NK-92 (cell line): ENCODE data around the gene PPM1J.

ENCODE experiments used
- DNase-seq: peaks from one replicate; lab custom pipeline; 2025; ENCODE audit not compliant: unreplicated experiment; lab: John Stamatoyannopoulos, UW

The PPM1J gene

DNA sequence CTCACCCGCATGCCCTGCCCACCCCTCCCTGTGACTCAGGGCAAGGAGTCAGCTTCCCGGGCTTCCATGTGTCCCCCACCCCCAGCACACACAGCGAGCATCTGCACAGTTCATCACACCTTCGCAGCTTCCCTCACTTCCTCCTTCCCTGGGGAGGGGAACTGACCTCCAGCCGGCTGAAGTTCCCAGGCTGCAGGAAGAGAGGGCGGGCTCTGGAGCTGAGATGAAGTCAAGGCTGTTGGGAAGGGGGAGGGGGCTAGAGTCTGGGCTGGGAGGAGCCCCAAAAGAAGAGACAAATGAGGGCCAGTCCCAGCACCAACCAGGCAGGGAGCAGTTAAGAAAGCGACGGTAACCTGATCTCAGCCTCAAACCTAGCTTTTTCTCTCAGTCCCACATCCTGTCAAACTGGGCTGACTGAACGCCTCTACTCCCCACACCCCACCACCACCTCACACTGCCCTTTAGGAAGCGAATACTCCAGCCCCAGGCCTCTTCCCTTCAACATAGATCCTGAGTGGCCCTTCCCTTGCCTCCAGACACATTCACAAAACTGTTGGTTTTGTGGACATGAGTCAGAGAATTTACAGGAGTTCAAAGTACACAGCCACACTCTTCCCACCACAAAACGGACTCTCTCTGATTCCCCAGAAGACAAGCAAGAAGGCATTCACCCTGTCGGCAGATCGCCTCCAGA, 10.1 kb downstream of the PPM1J start:
- DNase-seq, result no peak

GRCh38 chr1:112704391-112704933, 10.7 kb downstream of the PPM1J start:
- no peak for DNase-seq

DNA sequence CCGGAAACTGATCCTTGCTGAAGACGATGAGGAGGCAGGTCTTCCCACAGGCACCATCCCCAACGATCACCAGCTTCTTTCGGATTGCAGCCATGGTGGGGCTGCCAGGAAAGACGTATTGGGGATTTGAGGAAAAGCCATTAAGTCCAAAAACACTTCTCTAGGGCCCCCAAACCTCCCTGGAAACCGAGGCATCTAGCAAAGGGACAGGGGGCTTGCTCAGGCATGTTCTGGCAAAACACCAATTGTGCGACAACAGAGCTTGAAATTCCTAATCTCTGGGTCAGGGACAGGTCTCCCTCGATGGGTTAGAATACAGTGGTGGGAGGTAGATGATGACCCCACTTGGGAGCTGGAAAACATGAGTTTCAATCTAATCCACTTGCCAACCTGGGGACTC, 11.4 kb downstream of the PPM1J start:
- no peak for DNase-seq

DNA sequence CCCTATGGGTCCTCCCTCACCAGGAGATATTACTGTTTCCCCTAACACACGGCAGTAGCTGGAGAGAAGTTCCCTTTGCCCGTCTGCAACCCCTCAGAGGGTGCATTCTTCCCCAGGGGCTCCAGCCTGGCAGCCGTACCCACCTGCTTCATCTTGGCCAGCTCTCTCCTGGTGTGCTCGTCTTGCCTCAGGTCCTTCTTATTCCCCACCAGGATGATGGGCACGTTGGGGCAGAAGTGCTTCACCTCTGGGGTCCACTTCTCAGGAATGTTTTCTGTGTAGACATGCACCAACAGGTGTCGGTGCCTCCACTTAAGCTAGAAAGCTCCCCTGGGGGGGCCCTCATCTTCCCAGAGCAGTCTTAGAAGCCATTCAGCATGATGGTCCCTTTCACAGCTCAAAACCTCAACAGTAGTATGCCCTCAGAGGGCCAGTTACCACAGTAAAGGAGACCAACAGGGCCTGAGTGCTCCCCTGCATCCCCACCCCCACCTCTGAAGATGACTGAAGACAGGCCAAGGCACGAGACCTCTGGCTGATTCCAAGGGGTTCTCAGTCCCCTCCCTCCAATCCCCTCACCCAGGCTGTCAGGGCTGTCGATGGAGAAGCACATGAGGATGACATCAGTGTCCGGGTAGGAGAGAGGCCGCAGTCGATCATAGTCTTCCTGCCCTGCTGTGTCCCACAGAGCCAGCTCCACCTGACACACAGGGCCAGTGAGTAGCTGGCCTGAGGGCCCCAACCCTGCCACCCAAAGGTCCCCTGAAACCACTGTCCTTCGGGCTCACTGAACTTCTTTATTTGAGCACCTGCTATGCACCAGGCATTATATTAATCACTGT, 12.5 kb downstream of the PPM1J start:
- DNase-seq, result no peak

- DNase-seq, result no peak
Measured at GRCh38 chr1:112702067-112702395, 13.1 kb downstream of the PPM1J start.

DNA sequence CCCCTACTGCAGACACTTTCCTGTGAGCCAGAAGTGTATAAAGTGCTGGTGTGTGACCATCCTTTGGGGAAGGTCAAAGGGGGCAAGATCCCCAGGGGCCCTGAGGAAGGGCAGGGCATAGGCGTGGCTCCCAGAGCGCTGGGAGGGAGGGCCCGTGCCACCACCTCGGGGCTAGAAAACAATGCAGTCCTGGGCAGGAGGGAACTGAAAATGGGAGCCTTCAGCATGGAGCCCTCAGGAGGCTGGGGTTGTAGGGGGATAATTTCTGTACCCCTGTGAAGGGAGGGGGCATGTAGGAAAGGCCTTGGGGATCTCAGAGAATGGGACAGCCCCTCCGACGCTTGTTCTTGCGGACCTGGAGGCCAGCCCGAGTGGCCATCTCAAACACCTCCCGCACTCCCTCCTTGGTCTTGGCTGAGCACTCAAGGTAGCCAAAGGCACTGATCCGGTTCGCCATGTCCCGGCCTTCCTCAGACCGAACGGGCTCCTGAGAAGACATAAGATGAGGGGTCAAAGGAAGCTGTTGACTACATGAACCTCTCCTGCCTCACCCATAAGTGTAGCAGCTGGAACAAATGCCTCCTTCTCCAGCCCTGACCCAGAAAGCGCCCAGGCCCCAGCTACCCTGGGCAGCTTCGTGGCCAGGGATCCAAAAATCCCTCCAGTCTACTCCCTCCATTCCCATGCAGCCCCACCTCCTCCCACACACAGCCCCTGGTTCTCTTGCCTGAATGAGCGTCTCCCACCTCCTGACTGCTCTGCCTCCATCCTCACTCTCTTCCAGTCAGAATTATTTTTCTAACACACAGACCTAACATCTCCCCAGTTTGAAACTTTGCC, 13.7 kb downstream of the PPM1J start:
- DNase-seq, result no peak

DNA sequence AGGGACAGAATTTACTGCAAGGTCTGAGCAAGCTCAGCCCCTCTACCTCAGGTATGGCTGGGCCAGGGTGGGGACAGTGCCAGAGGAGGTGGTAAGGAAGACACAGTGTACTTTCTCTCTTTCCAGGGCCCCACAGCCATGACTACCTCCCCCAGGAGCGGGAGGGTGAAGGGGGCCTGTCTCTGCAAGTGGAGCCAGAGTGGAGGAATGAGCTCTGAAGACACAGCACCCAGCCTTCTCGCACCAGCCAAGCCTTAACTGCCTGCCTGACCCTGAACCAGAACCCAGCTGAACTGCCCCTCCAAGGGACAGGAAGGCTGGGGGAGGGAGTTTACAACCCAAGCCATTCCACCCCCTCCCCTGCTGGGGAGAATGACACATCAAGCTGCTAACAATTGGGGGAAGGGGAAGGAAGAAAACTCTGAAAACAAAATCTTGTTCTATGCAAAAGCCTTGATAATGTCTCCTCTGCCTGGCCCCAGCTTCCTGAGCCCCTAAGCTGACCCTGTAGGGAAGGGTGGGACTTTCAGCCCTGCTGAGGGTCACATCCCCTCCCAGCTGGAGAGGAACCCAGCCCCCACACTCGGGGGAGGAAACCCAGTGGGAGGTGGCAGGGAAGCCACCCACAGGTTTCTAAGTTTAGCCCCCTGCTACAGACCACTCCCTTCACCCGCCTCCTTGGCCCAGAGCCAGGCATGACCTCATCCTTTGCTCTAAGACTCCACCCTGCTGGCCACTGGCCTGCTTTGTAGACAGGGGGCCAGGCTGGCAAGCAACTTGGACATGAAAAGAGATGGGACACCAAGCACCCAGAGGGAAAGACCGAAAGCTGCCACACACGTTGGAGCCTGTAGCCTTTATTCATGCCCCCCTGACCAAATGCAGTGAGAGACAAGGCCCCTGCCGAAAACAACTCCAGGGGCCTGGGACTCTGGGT, 14.6 kb downstream of the PPM1J start:
- no peak for DNase-seq

DNA sequence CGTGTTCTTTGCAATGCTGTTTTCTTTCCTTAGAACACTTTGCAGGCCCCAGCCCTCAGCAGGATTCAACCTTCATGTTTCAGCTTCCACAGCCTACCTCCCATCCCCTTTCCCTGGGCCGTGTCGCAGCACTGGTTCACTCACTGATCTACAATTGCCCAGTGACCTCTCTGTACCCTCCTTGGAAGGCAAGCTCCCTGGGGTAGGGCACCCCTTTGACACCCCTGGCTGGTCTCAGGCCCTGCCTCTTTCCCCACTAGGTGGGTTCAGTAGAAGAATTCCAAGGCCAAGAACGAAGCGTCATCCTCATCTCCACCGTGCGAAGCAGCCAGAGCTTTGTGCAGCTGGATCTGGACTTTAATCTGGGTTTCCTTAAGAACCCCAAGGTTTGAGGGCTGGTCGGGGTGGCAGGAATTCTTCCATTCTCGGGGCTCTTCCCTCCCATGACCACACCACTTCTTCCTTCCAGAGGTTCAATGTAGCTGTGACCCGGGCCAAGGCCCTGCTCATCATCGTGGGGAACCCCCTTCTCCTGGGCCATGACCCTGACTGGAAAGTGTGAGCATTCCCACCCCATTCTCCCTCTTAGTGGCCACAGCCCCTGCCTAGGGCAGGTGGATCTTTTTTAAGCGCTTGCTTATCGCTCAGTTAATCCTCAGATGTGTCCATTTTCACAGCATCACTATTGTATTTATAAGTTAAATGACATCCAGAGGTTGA, 15.5 kb downstream of the PPM1J start:
- DNase-seq, result no peak

- no peak for DNase-seq
Measured at GRCh38 chr1:112698366-112699310, 16.5 kb downstream of the PPM1J start.

DNA sequence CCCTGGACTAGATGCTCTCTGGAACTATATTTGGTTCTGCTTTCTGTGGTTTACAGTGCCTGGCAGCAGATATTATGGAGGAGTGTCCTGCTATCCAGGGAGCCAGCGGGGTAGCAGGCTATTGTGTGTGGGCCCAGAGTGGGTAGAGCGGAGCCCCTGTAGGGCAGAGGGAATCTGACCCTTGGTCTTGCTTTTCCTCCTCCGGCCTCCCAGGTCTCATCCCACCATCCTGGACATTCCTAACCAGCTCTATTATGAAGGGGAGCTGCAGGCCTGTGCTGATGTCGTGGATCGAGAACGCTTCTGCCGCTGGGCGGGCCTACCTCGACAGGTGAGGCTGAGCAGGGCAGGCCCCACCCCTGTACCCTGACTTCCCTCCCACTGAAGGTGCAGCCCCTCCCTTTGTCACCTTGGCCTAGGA, 17.3 kb downstream of the PPM1J start:
- DNase-seq, result no peak

DNA sequence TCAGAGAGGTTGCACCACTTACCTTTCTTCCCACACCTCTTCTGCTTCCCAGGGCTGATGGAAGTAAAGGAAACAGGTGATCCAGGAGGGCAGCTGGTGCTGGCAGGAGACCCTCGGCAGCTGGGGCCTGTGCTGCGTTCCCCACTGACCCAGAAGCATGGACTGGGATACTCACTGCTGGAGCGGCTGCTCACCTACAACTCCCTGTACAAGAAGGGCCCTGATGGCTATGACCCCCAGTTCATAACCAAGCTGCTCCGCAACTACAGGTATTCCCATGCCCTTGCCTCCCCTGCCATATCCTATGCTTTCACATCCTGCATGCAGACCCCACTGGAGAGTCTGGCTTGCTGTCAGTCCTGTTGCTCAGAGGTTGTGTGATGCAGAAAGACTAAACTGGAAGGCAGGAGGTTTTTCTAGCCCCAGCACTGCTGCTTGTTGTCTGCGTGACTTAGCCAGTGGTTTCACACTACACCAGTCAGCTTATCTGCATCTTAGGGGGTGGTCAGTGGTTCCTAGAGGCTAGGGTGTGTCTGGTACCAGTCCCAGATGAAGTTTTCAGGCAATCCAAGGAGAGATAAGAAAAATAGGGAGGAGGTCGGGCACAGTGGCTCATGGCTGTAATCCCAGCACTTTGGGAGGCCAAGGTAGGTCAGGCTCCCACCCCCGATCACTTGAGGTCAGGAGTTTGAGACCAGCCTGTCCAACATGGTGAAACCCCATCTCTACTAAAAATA, 18.4 kb downstream of the PPM1J start:
- no peak for DNase-seq

- DNase-seq, result no peak
Measured at GRCh38 chr1:112695276-112695675, 19.9 kb downstream of the PPM1J start.

GRCh38 chr1:112694363-112694929, 20.7 kb downstream of the PPM1J start:
- no peak for DNase-seq

GRCh38 chr1:112693821-112694220, 21.3 kb downstream of the PPM1J start:
- no peak for DNase-seq

- DNase-seq, result no peak
Measured at GRCh38 chr1:112692681-112693080, 22.5 kb downstream of the PPM1J start.

DNA sequence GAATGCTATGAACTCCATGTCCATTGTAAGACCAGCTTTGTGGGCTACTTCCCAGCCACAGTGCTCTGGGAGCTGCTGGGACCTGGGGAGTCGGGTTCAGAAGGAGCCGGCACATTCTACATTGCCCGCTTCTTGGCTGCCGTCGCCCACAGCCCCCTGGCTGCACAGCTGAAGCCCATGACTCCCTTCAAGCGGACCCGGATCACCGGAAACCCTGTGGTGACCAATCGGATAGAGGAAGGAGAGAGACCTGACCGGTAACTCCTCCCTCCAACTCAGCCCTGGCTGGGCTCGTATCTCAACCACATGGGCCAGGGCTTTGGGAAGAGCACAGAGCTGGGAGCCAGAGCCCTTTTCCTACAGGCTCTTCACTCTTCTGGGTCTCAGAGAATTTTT, 25.3 kb downstream of the PPM1J start:
- DNase-seq, result no peak

GRCh38 chr1:112689196-112689841, 25.8 kb downstream of the PPM1J start:
- DNase-seq, result no peak
